ENCODE measurements around the gene CCNT1.
"Not testable (repeated sequence)": the region's sequence is repeated elsewhere in the genome, so short reads cannot be mapped to it uniquely, and the experiment has no call there.

CCNT1 gene

DNA sequence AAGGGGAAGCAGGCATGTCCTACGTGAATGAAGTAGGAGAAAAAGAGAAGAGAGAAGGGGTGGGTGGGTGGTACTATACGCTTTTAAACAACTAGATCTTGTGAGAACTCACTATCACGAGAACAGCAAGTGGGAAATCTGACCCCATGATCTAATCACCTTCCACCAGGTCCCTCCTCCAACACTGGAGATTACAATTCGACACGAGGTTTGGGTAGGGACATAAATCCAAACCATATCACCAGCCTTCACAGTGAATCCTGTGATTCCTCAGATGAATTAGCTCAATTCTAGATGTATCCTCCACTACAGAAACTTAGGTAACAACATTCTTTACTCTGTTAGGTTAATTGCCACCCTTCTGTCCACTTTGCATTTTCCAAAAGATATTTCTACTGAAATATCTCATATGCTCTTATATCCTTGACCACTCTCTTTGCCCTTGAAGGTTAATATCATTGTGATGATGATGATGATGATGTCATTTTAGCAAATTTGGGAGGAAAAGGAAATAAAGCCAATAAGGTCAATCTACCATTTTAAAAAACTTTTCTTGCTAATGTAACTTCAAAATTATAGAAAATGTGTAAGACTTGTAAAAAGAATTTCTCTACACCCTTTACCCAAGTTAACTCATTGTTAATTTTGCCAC is 23.2 kb upstream of the CCNT1 start:
- Histone ChIP-seq H3K36me3 (ENCODE audit: insufficient read depth) (no peaks in the 10 kb centered on the region), H2AFZ (ENCODE audit: low read depth) (no peak overlapping the region), H3K9ac (no peak overlapping the region), H3K27me3 (ENCODE audit: insufficient read depth, low read depth) (no peaks in the 10 kb centered on the region), H3K27ac (no peak overlapping the region), H4K20me1 (ENCODE audit: insufficient read depth) (no peaks in the 10 kb centered on the region), H3K4me3 (IDR thresholded peaks at IDR 0.05; ENCODE audit: insufficient read depth, low read depth, low read length) (no peak overlapping the region), H3K4me2 (no peak overlapping the region), H3K79me2 (ENCODE audit: insufficient read depth, low read depth) (no peaks in the 10 kb centered on the region), H3K4me1 (ENCODE audit: low read depth, poor library complexity, severe bottlenecking) (peaks cover 21% of the 10 kb centered on the region)
- TF ChIP-seq, protein P1, sequence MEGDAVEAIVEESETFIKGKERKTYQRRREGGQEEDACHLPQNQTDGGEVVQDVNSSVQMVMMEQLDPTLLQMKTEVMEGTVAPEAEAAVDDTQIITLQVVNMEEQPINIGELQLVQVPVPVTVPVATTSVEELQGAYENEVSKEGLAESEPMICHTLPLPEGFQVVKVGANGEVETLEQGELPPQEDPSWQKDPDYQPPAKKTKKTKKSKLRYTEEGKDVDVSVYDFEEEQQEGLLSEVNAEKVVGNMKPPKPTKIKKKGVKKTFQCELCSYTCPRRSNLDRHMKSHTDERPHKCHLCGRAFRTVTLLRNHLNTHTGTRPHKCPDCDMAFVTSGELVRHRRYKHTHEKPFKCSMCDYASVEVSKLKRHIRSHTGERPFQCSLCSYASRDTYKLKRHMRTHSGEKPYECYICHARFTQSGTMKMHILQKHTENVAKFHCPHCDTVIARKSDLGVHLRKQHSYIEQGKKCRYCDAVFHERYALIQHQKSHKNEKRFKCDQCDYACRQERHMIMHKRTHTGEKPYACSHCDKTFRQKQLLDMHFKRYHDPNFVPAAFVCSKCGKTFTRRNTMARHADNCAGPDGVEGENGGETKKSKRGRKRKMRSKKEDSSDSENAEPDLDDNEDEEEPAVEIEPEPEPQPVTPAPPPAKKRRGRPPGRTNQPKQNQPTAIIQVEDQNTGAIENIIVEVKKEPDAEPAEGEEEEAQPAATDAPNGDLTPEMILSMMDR (conservative IDR thresholded peaks at IDR 0.05; ENCODE audit: low read depth, low read length), result no peak

DNA sequence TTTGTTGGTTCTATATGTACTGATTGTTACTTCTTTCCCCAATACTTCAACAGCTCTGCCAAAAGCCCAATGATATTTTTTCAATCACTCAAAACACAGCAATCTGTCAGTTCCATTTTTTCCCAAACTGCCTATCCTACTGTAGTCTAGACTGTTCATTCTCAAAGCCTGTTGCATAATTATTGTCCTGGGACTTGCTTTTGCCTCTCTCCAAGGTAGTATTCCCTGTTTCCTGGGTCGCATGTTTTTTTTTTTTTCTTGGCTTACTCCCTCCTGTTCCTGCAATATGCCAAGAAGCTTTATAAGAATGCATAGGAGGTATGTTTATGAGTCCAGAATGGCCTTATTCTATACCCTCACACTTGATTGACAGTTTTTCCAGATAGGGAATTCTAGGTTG is 19.9 kb upstream of the CCNT1 start:
- Histone ChIP-seq H3K4me1 (ENCODE audit: low read depth, poor library complexity, severe bottlenecking) (no peaks in the 10 kb centered on the region), H3K9ac (no peak overlapping the region), H3K27ac (no peak overlapping the region), H3K36me3 (ENCODE audit: insufficient read depth) (no peaks in the 10 kb centered on the region), H3K4me2 (no peak overlapping the region), H3K79me2 (ENCODE audit: insufficient read depth, low read depth) (no peaks in the 10 kb centered on the region), H4K20me1 (ENCODE audit: insufficient read depth) (no peaks in the 10 kb centered on the region), H2AFZ (ENCODE audit: low read depth) (no peak overlapping the region), H3K4me3 (IDR thresholded peaks at IDR 0.05; ENCODE audit: insufficient read depth, low read depth, low read length) (no peak overlapping the region), H3K27me3 (ENCODE audit: insufficient read depth, low read depth) (no peaks in the 10 kb centered on the region)
- TF ChIP-seq, protein P1 (conservative IDR thresholded peaks at IDR 0.05; ENCODE audit: low read depth, low read length), result no peak

DNA sequence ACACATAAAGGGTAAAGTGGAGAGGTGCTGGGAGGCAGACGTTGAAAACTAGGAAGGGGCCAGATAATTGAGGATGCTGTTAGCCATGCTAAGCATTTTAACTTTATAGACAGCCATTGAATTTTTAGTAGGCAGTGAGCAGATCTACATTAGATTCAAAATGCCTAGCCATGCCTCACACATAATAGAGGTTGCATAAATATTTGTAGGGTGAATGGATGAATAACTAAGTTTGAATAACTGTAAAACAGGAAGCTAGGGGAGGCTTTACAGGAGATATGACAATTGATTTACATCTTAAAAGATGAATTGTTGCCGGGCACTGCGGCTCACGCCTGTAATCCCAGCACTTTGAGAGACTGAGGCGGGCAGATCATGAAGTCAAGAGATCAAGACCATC is 12.3 kb upstream of the CCNT1 start:
- Histone ChIP-seq H3K36me3 (ENCODE audit: insufficient read depth) (no peaks in the 10 kb centered on the region), H3K4me1 (ENCODE audit: low read depth, poor library complexity, severe bottlenecking) (no peaks in the 10 kb centered on the region), H3K27me3 (ENCODE audit: insufficient read depth, low read depth) (no peaks in the 10 kb centered on the region), H4K20me1 (ENCODE audit: insufficient read depth) (no peaks in the 10 kb centered on the region), H3K79me2 (ENCODE audit: insufficient read depth, low read depth) (no peaks in the 10 kb centered on the region), H3K4me3 (IDR thresholded peaks at IDR 0.05; ENCODE audit: insufficient read depth, low read depth, low read length) (no peak overlapping the region), H3K9ac (no peak overlapping the region), H3K27ac (no peak overlapping the region), H2AFZ (ENCODE audit: low read depth) (no peak overlapping the region), H3K4me2 (no peak overlapping the region)
- TF ChIP-seq, protein P1 (conservative IDR thresholded peaks at IDR 0.05; ENCODE audit: low read depth, low read length), result no peak

DNA sequence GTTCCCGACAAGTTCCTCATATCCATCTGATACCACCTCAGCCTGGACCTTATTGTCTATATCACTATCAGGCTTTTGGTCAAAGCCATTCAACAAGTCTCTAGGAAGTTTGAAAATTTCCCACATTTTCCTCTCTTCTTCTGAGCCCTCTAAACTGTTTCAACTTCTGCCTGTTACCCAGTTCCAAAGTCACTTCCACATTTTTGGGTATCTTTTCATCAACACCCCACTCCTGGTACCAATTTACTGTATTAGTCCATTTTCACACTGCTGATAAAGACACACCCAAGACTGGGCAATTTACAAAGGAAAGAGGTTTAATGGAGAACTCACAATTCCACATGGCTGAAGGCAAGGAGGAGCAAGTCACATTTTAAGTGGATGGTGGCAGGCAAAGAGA is 4.2 kb upstream of the CCNT1 start:
- H3K27ac ChIP-seq; H3K36me3 ChIP-seq (ENCODE audit: insufficient read depth); H2AFZ ChIP-seq (ENCODE audit: low read depth); H3K79me2 ChIP-seq (ENCODE audit: insufficient read depth, low read depth); H4K20me1 ChIP-seq (ENCODE audit: insufficient read depth); H3K27me3 ChIP-seq (ENCODE audit: insufficient read depth, low read depth); H3K4me3 ChIP-seq (IDR thresholded peaks at IDR 0.05; ENCODE audit: insufficient read depth, low read depth, low read length); H3K9ac ChIP-seq; H3K4me2 ChIP-seq: not testable (repeated sequence)
- H3K4me1 ChIP-seq (ENCODE audit: low read depth, poor library complexity, severe bottlenecking), result peaks cover 12% of the 10 kb centered on the region

DNA sequence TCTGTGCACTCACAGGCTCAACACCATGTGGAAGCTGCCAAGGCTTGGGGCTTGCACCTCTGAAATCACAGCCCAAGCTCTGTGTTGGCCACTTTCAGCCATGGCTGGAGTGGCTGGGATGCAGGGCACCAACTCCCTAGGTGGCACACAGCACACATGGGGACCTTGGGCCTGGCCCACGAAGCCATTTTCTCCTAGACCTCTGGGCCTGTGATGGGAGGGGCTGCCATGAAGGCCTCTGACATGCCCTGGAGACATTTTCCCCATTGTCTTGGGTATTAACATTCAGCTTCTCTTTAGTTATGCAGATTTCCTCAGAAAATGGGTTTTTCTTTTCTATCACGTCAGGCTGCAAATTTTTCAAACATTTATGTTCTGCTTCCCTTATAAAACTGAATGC is 3.7 kb upstream of the CCNT1 start:
- H3K9ac ChIP-seq; H4K20me1 ChIP-seq (ENCODE audit: insufficient read depth); H3K27ac ChIP-seq; H3K27me3 ChIP-seq (ENCODE audit: insufficient read depth, low read depth); H3K36me3 ChIP-seq (ENCODE audit: insufficient read depth); H3K4me3 ChIP-seq (IDR thresholded peaks at IDR 0.05; ENCODE audit: insufficient read depth, low read depth, low read length); H3K4me2 ChIP-seq; H2AFZ ChIP-seq (ENCODE audit: low read depth): not testable (repeated sequence)
- H3K79me2 ChIP-seq (ENCODE audit: insufficient read depth, low read depth), result peaks cover 13% of the 10 kb centered on the region
- H3K4me1 ChIP-seq (ENCODE audit: low read depth, poor library complexity, severe bottlenecking), result peaks cover 18% of the 10 kb centered on the region

DNA sequence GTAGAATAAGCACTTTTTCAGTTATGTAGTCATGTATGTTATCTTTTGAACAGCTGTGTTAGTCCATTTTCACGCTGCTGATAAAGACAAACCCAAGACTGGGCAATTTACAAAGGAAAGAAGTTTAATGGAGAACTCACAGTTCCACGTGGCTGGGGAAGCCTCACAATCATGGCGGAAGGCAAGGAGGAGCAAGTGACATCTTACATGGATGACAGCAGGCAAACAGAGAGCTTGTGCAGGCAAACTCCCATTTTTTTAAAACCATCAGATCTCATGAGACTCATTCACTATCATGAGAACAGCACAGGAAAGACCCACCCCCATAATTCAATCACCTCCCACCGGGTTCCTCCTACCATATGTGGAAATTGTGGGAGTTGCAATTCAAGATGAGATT is 2.5 kb upstream of the CCNT1 start:
- H4K20me1 ChIP-seq (ENCODE audit: insufficient read depth); H3K36me3 ChIP-seq (ENCODE audit: insufficient read depth): not testable (repeated sequence)

More for the DNA sequence above, 2.5 kb upstream of the CCNT1 start:
- not testable (repeated sequence) for H2AFZ ChIP-seq (ENCODE audit: low read depth); H3K4me3 ChIP-seq (IDR thresholded peaks at IDR 0.05; ENCODE audit: insufficient read depth, low read depth, low read length); H3K27me3 ChIP-seq (ENCODE audit: insufficient read depth, low read depth); H3K27ac ChIP-seq; H3K4me2 ChIP-seq; H3K9ac ChIP-seq
- Histone ChIP-seq H3K4me1 (ENCODE audit: low read depth, poor library complexity, severe bottlenecking) (peaks cover 29% of the 10 kb centered on the region), H3K79me2 (ENCODE audit: insufficient read depth, low read depth) (peaks cover 25% of the 10 kb centered on the region)
